GM12874 (cell line): ENCODE results near the gene NOPCHAP1.

ENCODE experiments used
- TF ChIP-seq, protein P1 (sequence below): IDR thresholded peaks from 2 replicates; pipeline ENCODE4 v1.5.1; 2011; ENCODE audit warnings: low read depth, mild to moderate bottlenecking, control low read depth, low read length, moderate library complexity; ENCODE audit not compliant: insufficient read depth

The NOPCHAP1 gene

DNA sequence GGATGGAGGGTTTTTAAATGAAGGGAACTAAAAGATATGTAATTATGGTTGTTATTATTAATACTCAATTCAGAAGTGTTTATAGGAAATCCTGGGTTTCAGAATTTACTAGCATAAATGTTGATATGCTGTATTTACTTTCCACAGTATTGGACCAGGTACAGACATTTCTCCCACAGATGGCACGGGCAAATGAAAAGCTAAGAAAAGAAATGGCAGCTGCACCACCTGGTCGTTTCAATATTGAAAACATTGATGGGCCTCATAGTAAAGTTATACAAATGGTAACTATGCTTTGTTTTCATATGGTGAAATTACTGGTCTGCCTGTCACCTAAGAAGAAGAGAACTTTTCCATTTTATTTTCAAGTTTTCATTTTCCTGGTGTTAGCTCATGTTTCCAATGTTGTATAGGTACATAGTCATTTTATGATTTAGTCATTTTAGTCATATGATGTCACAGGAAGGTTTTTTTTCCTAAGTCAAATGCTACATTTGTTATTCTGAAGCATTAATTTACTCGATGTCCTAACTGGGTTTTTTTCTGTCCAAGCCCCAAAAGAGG, 5.5 kb downstream of the NOPCHAP1 start:
- TF ChIP-seq, protein P1, sequence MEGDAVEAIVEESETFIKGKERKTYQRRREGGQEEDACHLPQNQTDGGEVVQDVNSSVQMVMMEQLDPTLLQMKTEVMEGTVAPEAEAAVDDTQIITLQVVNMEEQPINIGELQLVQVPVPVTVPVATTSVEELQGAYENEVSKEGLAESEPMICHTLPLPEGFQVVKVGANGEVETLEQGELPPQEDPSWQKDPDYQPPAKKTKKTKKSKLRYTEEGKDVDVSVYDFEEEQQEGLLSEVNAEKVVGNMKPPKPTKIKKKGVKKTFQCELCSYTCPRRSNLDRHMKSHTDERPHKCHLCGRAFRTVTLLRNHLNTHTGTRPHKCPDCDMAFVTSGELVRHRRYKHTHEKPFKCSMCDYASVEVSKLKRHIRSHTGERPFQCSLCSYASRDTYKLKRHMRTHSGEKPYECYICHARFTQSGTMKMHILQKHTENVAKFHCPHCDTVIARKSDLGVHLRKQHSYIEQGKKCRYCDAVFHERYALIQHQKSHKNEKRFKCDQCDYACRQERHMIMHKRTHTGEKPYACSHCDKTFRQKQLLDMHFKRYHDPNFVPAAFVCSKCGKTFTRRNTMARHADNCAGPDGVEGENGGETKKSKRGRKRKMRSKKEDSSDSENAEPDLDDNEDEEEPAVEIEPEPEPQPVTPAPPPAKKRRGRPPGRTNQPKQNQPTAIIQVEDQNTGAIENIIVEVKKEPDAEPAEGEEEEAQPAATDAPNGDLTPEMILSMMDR, result no peak

DNA sequence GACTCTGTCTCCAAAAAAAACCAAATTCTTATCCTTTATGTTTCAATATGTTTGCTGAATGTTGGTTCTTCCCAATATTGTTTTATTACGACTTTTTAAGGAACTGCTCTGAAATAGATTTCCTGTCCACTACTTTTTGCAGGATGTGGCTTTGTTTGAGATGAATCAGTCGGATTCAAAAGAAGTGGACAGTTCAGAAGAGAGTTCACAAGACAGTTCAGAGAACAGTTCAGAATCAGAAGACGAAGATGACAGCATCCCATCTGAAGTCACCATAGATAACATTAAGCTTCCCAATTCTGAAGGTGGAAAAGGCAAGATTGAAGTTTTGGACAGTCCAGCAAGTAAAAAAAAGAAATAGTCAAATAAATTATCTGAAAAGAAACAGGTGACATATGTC, 8.2 kb downstream of the NOPCHAP1 start:
- TF ChIP-seq, protein P1, result no peak

DNA sequence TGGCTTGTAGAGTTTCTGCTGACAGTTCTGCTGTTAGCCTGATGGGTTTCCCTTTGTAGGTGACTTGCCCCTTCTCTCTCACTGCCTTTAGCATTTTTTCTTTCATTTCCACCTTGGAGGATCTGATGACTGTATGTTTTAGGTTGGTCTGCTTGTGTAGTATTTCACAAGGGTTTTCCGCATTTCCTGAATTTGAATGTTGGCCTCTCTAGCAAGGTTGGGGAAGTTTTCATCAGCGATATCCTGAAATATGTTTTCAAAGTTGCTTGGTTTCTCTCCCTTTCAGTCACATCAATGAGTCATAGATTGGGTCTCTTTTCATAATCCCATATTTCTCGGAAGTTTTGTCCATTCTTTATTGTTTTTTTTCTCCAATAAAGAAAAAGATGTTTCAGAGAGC, 11.4 kb downstream of the NOPCHAP1 start:
- TF ChIP-seq, protein P1, result no peak

DNA sequence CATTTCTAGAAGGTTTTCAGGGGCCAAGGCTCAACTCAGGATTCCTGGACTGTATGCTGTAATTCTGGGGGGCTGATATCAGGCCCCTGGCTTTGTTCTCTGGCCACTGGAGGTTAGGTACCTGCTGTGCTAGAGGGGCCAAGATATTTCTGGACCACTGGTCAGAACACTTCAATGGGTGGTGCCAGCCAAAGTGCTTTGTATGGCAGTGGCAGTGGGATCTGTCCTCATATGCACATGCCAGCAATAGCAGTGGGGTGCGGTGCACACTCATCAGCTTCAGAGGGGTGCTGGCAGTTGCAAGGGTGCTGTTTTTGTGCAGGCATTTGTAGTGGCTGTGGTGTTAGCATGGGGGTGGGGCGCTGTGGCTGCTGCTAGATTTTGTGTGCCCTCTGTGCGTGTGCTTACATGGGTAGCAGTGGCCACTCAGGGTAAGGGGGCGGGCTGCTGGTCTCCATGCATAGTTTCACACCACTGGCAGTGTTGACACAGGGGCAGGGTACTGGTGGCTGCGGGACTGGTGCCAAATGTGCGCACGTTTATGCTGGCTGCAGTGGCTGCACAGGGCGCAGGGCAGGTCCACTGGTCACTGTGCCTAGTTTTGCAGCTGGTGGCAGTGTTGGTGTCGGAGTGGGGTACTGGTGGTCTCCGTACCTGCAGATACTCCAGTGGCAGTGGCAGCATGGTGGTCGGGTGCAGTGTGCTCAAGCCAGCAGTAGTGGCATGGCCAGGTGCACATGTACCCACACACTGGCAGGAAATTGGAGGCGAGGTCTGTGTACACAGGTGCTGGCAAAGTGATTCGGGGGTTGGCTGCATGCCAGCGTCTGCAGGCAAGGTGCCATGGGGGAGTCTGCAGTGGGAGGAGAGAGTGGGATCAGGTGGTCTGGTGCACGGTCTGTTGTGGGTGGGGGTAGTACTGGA, 12.6 kb downstream of the NOPCHAP1 start:
- TF ChIP-seq, protein P1, result no peak

DNA sequence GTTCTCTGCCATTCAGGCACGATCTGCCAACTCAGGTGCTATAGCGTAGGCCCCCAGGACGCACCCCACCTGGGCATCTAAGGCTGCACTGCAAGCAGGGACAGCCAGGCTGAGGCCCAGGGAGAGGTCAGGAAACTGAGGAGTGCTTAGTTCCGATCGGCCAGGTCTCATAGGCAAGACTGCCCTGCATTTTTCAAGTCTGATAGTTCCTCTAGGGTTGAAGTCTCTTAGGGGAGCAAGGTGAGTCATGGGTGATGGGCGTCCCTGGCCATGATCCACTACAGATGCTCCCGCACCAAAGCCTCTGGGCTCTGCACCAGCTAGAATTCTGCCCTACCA, 13.2 kb downstream of the NOPCHAP1 start:
- TF ChIP-seq, protein P1, result no peak

DNA sequence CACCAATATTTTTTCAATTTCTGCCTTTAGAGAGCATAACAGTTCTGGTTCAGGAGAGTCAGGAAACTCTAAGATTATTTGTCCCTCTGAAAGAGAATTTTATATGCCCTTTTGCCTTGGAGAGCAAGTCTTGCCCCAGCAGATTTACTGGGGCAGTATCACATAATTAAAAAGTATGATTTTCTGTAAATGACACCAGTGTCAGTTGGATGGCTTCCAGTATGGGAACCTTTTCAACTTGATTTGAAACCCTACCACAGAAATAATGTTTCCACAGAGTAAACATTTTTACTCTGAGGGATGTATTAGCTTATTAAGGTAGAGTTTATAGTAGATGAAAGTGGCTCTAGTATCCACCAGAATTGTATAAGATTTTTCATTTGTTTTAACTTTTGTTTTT, 15.4 kb downstream of the NOPCHAP1 start:
- TF ChIP-seq, protein P1, result no peak

DNA sequence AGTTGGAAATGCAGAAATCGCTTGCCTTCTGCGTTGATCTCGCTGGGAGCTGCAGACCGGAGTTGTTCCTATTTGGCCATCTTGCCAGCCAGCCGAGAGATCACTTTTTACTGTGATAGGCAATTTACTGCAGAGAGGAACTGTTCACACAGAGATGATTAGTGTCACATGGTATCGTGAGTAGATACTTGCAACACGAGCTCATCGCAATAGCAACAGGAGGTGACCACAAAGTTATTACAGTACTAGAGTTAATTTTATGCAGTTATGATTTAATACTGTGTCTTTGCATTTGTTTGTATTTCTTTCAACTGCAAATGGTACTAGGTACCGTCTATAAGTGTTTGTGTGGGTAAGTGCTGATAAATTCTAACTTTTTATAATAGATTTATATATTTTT, 27.8 kb downstream of the NOPCHAP1 start:
- TF ChIP-seq, protein P1, result no peak
